HepG2 (cell line): ENCODE data around the gene CCBE1. TPM values are rescaled to one million over a fixed set of nuclear protein-coding genes. Genes with fewer than 3 reads are reported as not detected.

Source experiments
- FOSL2 ChIP-seq: sonication (generic); formaldehyde crosslinking; IDR thresholded peaks from 2 replicates; pipeline ENCODE4 v1.4.0; 2020; ENCODE audit warnings: missing genetic modification reagents
- GATA4 ChIP-seq: sonication (generic); IDR thresholded peaks from 2 replicates; pipeline ENCODE4 v1.6.1; 2016; ENCODE audit warnings: antibody characterized with exemption, low read depth, borderline replicate concordance
- HINFP ChIP-seq: sonication (generic); formaldehyde crosslinking; IDR thresholded peaks from 2 replicates; pipeline ENCODE4 v1.4.0; 2020; ENCODE audit warnings: low read depth, mild to moderate bottlenecking, missing genetic modification reagents
- HOXA3 ChIP-seq: sonication (generic); formaldehyde crosslinking; IDR thresholded peaks from 2 replicates; pipeline ENCODE4 v1.5.0; 2020; ENCODE audit warnings: missing genetic modification reagents
- HOXA7 ChIP-seq: sonication (generic); formaldehyde crosslinking; IDR thresholded peaks from 2 replicates; pipeline ENCODE4 v1.8.1; 2022; ENCODE audit warnings: mild to moderate bottlenecking, missing genetic modification reagents, moderate library complexity
- IRF9 ChIP-seq: sonication (generic); formaldehyde crosslinking; IDR thresholded peaks from 2 replicates; pipeline ENCODE4 v1.8.0; 2022; ENCODE audit warnings: missing genetic modification reagents, mild to moderate bottlenecking, borderline replicate concordance
- MEIS1 ChIP-seq: sonication (generic); formaldehyde crosslinking; IDR thresholded peaks from 2 replicates; pipeline ENCODE4 v1.9.0; 2021; ENCODE audit warnings: mild to moderate bottlenecking, missing genetic modification reagents, moderate library complexity, borderline replicate concordance
- MIXL1 ChIP-seq: IDR thresholded peaks from 2 replicates; pipeline ENCODE4 v1.6.1; 2016
- MZF1 ChIP-seq: sonication (generic); formaldehyde crosslinking; IDR thresholded peaks from 2 replicates; pipeline ENCODE4 v1.8.1; 2023; ENCODE audit warnings: mild to moderate bottlenecking, missing genetic modification reagents, borderline replicate concordance
- NR2F6 ChIP-seq, 2 experiments: IDR thresholded peaks; 2 replicates each; pipeline ENCODE4 v1.6.1; 2016; ENCODE audit warnings: antibody characterized with exemption in 1 of 2, mild to moderate bottlenecking in 1 of 2
- PRDM10 ChIP-seq: sonication (generic); formaldehyde crosslinking; IDR thresholded peaks from 2 replicates; pipeline ENCODE4 v1.4.0; 2020; ENCODE audit warnings: low read depth, missing genetic modification reagents
- RAD21 ChIP-seq: fragments of 450-650 bp; formaldehyde crosslinking; IDR thresholded peaks from 2 replicates; pipeline ENCODE4 v1.5.0; 2020; ENCODE audit warnings: mild to moderate bottlenecking
- RXRB ChIP-seq: IDR thresholded peaks from 2 replicates; pipeline ENCODE4 v1.6.1; 2016; ENCODE audit warnings: borderline replicate concordance, missing genetic modification reagents, missing compliant biosample characterization
- SMC3 ChIP-seq: IDR thresholded peaks from 2 replicates; pipeline ENCODE4 v1.6.1; 2011; ENCODE audit warnings: low read length, improper control_type of control experiment
- TRIM24 ChIP-seq: sonication (generic); formaldehyde crosslinking; IDR thresholded peaks from 2 replicates; pipeline ENCODE4 v1.8.0; 2022; ENCODE audit warnings: mild to moderate bottlenecking, missing genetic modification reagents
- ZNF256 ChIP-seq: sonication (generic); formaldehyde crosslinking; conservative IDR thresholded peaks from 2 replicates; pipeline ENCODE4 v1.4.0; 2020; ENCODE audit warnings: missing genetic modification reagents
- ZNF326 ChIP-seq: sonication (generic); formaldehyde crosslinking; IDR thresholded peaks from 2 replicates; pipeline ENCODE4 v1.4.0; 2020; ENCODE audit warnings: missing genetic modification reagents, borderline replicate concordance
- ZNF383 ChIP-seq: sonication (generic); formaldehyde crosslinking; IDR thresholded peaks from 2 replicates; pipeline ENCODE4 v1.4.0; 2020; ENCODE audit warnings: missing genetic modification reagents, mild to moderate bottlenecking, borderline replicate concordance
- ZNF678 ChIP-seq: sonication (generic); formaldehyde crosslinking; IDR thresholded peaks from 2 replicates; pipeline ENCODE4 v1.4.0; 2020; ENCODE audit warnings: mild to moderate bottlenecking, missing genetic modification reagents
- polyA plus RNA-seq, 8 experiments: library from polyadenylated mRNA; depleted of rRNA in 3 of 8; stranded (reverse) in 7 of 8; unstranded in 1 of 8; fragments of >200 nt; fragmentation: Illumina TruSeq in 4 of 8; extraction: Trizol in 4 of 8; gene quantifications; 2 replicates each; pipeline versions ENCODE4 v1.2.1 to v1.2.3, GENCODE V29; 2011 to 2016; ENCODE audit warnings: low read depth in 4 of 8, missing spikeins in 1 of 8, mixed read lengths in 1 of 8; ENCODE audit not compliant: insufficient read depth in 1 of 8
- total RNA-seq, 5 experiments: library from RNA; depleted of rRNA; stranded (reverse); fragments of >200 nt; fragmentation: Illumina TruSeq; extraction: Trizol; gene quantifications; 2 replicates each; pipeline ENCODE4 v1.2.3, GENCODE V29; 2016; ENCODE audit warnings: low read depth in 1 of 5
- TF ChIP-seq, protein P1 (sequence below): sonication (generic); formaldehyde crosslinking; IDR thresholded peaks from 2 replicates; pipeline ENCODE4 v1.5.1; 2020; ENCODE audit warnings: missing genetic modification reagents, mild to moderate bottlenecking, borderline replicate concordance
- TF ChIP-seq, protein P2 (sequence below): IDR thresholded peaks from 2 replicates; pipeline ENCODE4 v1.6.1; 2018; ENCODE audit warnings: missing genetic modification reagents

CCBE1 gene
- total and polyA plus RNA-seq, 2 of the 13 experiments (the other 11 are each of a cell fraction or from before 2014, with no cell fraction given): not detected

- TF ChIP-seq IRF9 (CRISPR knock-in tag): no peak; the same call in 1 of the 2 replicates
- TF ChIP-seq, protein P1, sequence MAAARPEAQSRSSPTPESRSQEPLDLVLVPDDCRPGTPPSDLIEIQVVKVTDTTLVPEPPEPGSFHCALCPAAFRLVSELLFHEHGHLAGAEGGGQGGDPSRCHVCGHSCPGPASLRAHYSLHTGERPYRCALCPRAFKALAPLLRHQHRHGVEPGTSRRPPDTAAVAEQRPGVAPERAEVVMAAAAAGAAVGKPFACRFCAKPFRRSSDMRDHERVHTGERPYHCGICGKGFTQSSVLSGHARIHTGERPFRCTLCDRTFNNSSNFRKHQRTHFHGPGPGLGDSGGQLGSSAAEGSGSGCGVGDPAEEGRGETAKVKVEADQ (CRISPR knock-in tag): 0 out of 2 replicates have a peak, but pooled peaks have one; percentile 42
- TF ChIP-seq GATA4: no peak
- TF ChIP-seq RXRB (CRISPR knock-in tag): peak; percentile 57; the same call in 1 of the 2 replicates
- TF ChIP-seq ZNF256 (CRISPR knock-in tag): no peak
- no peak for TF ChIP-seq HOXA7
- no peak for TF ChIP-seq ZNF678 (CRISPR knock-in tag)
- peak; percentile 70 for TF ChIP-seq FOSL2 (CRISPR knock-in tag)
- TF ChIP-seq TRIM24: no peak
- no peak for TF ChIP-seq ZNF326 (CRISPR knock-in tag)
- TF ChIP-seq PRDM10: no peak
- peak; percentile 60; the same call in 1 of the 2 replicates for TF ChIP-seq MEIS1
- TF ChIP-seq, protein P2, sequence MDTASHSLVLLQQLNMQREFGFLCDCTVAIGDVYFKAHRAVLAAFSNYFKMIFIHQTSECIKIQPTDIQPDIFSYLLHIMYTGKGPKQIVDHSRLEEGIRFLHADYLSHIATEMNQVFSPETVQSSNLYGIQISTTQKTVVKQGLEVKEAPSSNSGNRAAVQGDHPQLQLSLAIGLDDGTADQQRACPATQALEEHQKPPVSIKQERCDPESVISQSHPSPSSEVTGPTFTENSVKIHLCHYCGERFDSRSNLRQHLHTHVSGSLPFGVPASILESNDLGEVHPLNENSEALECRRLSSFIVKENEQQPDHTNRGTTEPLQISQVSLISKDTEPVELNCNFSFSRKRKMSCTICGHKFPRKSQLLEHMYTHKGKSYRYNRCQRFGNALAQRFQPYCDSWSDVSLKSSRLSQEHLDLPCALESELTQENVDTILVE: 0 out of 2 replicates have a peak, but pooled peaks have one; percentile 35
- TF ChIP-seq ZNF383 (CRISPR knock-in tag): no peak
- no peak for TF ChIP-seq MIXL1 (CRISPR knock-in tag)
- peak; percentile 93 for TF ChIP-seq SMC3
- TF ChIP-seq NR2F6 (IDR thresholded peaks at IDR 0.05): no peak
- peak; percentile 23; the same call in 1 of the 2 replicates for TF ChIP-seq NR2F6 (CRISPR knock-in tag; IDR thresholded peaks at IDR 0.05)
- peak; percentile 19; the same call in 1 of the 2 replicates for TF ChIP-seq HOXA3
- TF ChIP-seq HINFP (CRISPR knock-in tag): 0 out of 2 replicates have a peak, but pooled peaks have one; percentile 22
- TF ChIP-seq MZF1 (CRISPR knock-in tag): no peak
- peak; percentile 95 for TF ChIP-seq RAD21 (CRISPR knock-in tag)
Measured at GRCh38 chr18:59402432-59403090, 294.7 kb downstream of the CCBE1 start (continued).
